ENCODE data around the gene MUL1.
"Not testable (repeated sequence)": the region's sequence is repeated elsewhere in the genome, so short reads cannot be mapped to it uniquely, and the experiment has no call there.

The MUL1 gene

DNA sequence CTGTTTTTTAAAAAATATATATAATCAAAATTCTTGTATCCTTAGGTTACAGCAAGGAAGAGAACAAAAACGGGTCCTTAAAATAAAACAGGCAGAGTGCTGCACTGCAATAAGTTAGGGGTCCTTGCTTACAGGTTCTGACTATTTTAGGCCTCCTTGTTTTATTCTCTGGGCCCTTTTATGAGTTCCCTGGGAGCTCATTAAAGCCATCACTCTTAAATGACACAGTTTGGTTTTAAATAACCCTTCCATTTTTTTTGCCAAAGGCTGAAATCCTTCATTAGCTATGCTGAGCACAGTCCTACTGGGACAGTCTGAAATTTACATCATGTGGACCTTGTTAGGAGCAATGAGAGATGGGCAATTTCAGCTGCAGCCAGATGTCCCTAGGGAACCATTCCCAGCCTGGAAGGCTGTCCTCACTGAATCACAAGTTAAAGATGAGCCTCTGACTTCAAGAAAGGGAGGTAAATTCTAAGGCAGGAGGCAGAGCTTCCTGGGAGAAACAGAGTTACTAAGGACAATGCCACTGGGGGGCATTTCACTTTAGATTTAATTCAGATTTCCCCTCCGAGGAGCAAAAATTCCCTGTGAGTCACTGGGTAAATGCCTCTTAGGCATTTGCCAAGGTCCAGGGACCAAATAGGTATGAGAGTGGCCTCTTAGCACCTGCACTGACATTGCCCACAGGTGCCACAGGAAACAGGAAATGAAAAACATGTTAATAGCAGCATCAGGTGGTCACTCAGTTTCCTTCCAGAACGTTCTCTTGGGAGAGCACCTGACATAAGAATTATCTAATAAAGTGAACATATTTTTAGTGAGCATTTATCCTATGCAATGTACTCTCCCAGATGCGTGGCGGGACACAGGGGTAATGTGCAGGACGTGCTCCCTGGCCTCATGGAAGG is 3.8 kb upstream of the MUL1 start:
- no peak for DNase-seq

DNA sequence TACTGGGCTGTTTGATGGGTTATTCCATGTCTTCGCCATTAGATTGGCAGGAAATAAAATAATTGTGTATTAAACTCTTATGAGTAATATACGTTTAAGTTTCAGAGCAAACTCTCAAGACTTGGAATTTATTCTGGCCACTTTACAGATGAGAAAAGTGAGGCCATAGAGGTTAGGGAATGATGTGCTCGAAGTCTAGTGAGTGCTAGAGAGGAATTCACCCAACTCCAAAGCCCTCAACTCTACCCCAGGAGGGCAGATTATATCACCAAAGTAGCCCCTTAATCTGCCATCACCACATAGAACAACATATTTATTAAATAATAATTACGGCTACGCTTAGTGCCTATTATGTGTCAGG is 440 bp upstream of the MUL1 start:
- no peak for DNase-seq

DNA sequence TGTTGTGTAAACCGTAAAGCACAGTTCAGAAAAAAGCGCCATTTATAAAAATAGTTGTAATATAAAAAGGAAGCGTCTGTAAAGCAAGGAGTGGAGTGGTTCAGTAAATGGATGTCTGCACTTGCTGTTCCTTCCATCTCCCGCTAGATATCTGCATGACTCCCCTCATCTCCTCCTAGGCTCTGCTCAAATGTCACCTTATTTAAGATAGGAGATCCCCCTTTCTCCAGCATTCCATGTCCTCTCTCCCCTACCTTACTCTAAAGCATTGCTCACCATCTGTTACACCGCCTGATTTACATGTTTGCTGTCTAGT is 745 bp downstream of the MUL1 start:
- DNase-seq, result no peak

DNA sequence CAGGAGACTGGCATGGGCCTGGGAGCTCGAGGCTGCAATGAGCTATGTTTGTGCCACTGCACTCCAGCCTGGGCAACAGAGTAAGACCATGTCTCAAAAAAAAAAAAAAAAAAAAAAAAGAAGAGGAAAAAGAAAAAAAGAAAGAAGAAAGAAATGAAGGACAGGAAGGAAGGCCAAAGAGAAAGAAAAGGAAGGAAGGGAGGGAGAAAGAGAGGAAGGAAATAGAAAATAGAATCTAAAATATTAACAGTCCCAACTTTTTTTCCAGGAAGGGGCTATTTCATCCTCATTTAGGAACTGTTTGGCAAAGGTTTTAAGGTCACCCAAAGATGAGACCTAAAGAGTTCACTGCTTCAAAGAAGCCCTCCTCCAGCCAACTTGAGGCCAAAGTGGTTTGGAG is 2.5 kb downstream of the MUL1 start:
- no peak for DNase-seq

DNA sequence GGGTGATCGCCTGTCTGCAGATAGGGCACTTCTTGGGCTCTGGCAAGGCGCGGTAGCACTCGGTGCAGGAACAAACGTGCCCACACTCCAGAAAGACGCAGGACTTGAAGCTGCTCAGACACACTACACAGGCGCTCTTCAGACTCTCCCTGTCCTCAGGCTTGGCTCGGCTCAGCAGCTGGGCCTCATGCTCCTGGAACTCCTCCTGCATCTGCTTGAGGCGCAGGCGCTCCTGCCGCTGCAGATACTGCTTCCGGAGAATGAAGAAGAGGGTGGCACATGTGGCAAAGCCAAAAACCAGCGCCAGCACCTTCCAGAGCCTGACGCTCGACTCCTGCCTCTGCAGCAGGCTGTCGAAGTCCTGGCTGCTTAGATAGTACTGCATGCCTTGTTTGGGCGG is 7.2 kb downstream of the MUL1 start:
- DNase-seq, result no peak

DNA sequence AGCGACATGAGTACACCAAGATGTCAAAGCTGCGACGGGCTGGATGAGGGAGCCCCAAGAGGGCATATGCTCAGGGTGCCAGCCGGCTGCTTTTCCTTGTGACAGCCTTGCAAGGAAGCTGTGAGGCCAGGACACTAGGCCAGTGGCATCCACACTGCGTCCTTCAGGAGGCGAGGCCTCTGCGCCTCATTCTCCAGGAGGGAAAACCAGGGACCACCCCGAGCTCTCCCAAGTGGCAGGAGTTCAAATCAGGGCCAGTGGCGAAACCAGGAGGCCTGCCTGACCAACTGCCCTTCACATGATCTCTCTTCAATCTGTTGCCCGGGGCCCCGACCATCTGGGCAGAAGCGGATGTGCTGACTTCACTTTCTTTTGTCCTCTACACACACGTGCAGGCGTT is 8.2 kb downstream of the MUL1 start:
- no peak for DNase-seq

DNA sequence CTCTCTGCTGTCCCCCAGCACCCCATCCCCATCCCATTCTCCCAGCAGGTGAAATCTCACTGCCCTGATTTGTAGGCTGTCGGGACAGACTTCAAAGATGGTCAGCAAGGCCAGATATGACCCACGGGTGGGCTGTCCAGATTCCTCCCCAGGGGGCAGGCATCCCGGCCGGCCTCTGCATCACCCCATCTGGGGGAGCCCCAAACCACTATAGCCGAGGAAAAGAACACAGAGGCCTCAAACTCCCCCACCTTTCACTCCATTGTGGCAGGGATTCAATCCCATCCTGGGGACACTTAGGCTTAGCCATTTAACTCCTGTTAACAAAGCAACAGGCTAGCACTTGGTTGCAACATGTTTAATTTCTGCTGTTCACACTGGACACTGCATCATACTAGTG is 8.8 kb downstream of the MUL1 start:
- no peak for DNase-seq

DNA sequence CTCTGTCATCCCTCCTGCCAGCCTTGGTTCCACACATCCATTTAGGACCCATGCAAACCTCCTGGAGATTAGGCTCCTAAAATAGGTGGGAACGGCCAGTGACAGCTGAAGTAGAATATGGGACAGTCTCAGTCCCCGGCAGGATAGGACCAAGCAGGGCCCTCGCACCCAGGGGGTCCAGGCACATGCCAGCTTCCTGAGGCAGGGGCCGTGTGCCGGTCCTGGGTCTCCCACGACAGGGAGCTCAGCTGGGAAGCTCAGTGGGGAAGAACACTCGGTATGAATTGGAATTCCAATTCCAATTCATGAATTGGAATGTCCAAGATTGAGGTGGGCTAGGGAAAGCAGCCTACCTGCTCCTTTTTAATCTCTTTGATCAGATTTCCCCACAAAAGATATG is 9.8 kb downstream of the MUL1 start:
- DNase-seq, result no peak

DNA sequence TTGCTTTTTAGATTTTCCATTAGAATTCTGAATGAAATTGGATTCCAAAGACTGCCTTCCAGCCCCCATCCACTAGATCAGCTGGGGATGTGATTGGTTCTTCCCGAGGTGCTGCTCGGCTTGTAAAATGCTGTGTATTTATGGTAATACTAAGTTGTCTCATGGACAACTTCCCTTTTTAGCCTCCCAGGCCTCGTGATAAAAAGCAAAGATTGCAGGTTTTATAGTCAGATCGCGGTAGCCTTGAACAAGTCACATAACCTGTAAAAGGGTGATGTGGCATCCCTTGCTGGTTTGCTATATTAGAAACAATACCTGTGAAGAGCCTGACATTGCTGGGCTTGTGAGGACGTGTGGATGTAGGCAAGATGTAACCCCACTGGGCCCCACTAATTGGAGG is 10.4 kb downstream of the MUL1 start:
- DNase-seq, result no peak

DNA sequence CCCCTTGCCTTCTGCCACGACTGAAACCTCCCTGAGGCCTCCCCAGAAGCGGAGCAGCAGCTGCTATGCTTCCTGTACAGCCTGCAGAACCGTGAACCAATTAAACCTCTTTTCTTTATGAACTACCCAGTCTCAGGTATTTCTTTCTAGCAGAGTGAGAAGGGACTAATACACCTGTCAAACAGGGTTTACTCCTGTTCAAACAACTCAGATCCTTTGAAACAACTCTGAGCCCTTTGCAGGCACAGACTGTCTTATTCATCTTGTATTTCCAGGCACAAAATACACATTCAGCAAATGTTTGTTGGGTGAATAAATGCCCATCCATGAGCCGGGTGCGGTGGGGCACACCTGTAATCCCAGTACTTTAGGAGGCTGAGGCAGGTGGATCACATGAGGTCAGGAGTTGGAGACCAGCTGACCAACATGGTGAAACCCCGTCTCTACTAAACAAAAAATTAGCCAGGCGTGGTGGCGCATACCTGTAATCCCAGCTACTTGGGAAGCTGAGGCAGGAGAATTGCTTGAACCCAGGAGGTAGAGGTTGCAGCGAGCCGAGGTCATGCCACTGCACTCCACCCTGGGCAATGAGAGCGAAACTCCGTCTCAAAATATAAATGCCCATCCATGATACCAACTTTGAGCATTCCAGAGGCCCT is 11.1 kb downstream of the MUL1 start:
- DNase-seq, result not testable (repeated sequence)

DNA sequence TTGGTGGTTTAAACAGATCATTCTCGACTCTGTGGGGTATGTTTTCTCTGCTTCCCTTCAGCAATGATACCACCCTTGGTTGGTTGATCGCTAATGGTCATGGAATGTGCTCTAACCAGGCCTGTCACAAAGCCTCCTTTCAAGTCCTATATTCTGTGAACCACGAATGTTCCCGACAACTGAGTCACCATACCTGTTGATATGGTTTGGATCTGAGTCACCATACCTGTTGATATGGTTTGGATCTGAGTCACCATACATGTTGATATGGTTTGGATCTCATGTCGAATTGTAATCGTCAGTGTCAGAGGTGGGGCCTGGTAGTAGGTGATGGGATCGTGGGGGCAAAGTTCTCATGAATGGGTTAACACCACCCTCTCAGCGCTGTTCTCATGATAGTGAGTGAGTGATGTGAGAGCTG is 11.7 kb downstream of the MUL1 start:
- DNase-seq, result peak; percentile 51

DNA sequence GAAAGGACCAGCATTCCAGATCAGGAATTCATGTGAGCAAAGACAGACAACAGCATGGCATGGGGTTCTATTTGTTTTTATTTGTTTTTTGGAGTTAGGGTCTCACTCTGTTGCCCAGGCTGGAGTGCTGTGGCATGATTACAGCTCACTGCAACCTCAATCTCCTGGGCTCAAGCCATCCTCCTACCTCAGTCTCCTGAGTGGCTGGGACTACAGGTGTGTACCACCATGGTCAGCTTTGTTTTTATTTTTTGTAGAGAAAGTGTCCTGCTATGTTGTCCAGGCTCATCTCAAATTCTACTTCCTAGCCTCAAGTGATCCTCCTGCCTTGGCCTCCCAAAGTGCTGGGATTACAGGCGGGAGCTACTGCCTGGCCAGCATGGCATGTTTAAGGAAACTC is 12.3 kb downstream of the MUL1 start:
- no peak for DNase-seq

DNA sequence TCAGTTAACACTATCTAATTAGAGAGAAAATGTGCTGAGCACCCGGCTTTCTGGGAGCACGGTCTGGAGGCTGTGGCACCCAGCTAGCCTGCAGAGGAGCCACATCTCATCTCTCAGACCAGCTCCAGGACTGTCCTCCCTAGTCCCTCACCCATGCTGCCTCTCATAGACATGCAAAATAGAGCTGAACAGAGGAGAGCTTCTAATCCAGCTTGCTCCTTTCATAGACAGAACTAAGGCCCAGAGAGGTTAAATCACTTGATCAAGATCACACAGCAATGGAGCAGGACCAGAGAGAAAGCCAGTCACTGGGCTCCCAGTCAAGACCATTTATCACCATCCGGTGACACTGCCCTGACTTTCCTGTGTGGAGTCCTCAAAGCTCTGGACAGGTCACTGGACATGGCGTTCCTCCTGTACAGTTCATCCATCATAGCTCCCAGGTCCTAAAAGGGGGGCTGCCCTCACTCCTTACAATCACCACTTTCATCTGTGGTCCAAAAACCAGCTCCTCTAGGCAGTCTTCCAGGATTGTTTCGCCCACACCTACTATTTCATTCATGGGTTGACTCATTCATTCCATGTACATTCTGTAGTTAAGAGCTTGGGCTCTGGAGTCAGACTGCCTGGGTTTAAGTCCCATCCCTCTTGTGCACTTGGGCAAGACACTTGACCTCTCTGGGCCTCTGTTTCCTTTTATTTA is 13.2 kb downstream of the MUL1 start:
- DNase-seq, result no peak

DNA sequence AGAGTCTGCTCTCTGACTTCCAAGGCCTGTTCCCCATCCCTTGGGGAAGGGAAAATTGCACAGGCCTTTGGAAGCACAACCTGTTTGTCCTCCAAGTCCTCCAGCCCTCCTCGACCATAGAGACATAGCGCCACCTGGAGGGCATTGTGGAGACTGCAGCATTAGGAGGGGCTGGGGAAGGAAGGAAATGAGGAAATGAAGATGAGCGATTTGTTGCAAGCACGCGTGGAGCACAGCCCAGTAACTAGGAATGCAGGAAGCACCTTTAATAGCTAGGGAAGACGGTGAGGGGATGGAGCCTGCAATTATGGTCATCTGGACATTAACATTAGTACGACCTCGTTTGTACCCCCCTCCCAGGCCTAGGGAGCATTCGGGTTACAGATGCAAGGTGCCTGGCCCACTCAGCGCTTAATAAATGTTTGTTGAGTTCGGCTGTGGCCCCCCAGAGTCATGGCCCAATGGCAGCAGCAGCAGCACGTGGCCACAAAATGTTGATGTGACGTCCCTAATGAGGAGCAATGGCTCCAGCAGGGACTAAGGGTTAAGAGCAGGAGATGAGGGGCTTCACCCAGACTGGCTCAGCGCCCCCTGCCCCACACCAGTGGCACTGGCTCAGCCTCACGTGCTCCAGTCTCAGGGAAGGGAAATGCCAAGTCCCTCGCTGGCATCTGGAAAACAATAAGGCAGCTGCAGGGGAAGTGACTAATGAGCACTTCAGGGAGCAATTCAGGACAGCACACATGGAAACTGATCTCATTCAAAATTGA is 13.9 kb downstream of the MUL1 start:
- peak; percentile 75 for DNase-seq

DNA sequence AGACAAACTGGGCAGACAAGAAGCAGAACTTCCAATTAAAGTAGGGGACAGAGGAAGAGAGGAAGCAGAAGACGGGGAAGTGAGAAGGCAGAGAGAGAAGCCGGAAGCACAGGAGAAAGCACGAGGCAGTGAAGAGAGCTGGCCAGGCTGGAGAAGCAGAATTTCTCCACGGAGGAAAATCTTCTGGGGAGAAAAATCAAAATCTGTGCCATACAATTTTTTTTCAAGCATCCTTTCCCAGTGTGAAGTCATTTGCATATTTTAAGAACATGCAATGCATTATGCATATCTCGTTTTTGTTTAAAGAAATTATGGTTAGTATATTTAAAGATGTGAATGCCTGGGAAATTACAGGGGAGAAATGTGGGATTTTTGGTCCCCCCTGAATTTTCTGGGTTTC is 14.6 kb downstream of the MUL1 start:
- DNase-seq, result no peak

DNA sequence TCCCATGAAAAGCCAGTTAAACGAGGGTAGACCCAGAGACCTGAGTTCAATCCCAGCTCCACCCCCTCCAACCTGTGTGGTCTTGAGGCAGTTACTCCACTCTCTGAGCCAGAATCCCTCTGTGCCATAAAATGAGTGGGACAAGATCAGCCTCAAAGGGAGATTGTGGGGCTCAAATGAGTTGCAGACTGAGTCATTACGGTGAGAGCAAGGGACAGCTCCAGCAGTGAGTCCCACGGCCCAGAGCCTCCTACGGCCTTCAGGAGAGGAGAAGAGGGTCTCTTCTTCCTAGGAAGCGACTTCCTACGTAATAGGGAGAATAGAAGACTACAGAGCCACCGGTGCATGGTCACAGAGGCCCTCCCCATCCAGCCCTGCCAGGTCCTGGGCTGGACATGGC is 15.2 kb downstream of the MUL1 start:
- no peak for DNase-seq

DNA sequence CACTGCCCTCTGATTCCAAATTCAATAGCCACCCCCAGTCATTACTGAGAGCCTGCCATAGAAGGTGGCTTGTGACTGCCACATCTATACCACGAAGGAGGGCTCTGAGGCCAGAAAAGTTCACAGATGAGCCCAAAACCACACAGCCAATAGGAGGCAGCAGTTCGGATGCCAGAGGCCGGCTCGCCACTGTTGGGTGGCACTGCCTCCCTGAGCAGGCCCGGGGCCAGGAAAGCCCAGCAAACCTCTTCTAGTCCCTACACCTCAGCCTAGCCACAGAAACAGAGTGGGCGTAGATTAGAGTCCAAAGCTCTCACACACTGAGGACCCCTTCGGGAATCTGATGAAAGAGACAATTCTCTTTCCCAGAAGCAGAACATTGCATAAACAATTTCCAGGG is 16.1 kb downstream of the MUL1 start:
- DNase-seq, result no peak

DNA sequence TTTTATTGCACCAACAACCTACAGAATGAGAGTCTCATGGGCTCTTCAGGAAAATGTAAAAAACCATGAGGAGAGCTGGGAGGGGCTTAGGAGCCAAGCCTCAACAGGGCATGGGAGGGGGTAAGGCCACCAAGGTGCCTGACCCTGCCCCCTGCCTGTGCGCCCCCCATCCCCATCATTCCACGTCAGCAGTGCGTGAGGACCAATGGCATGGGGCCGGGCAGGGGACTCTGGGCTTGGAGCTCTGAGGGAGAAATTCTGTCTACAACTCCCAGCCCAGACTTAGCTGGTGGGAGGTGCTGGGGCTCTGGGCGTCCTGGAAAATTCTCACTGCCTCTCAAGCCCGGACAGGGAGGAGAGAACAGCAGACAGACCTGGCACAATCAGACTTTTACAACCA is 16.8 kb downstream of the MUL1 start:
- DNase-seq, result no peak

DNA sequence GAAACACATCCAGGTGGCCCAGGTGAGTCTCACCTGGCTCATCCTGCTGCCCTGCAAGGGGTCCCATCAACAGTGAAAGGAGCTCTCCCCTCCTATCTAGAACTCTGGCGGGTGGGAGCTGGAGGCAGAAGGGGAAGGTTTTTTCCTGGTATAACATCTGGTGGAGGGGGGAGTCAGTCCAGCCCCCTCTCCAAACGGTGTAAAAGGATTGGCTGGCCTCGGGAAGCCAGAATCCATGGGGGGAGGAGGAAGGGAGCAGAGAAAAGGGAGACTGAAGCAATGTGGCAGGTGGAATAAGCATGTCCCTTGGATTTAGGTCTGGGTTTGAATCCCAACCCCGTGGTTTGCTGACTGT is 20.7 kb downstream of the MUL1 start:
- DNase-seq, result no peak

DNA sequence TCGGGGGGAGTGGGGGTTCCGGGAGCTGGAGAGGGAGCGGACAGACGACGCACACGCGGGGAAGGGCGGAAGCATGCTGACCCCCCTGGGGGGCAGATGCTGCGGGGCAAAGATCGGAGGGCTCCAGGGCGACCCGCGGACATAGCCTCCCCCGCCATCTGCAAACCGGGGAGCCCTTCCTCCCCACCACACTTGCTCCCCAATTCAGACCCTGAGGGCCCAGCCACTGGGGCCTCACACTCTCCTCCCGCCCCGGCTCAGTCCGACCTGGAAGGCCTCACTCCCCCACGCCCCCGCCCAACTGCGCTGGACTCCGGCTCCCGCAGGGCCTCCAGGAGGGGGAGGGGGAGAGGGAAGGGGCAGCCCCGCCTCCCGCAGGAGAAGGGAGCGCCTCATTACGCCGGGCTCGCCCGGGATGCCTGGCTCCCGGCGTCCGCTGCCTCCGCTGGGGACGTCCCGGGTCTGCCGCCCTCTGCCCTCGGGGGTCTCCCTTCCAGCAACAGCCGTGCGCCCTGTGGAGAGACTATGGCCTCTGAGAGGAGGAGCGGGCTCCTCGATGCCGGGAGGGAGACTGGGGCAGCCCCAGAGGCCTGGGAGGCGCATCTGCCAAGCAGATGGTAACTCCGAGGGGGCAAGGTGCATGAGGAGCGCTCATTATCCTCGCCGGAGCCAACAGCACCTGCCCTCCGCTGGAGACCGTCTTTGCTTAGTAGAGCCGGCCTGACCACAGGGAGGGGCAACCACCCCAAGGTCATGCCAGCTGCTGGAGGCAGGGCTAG is 21.3 kb downstream of the MUL1 start:
- DNase-seq, result no peak

DNA sequence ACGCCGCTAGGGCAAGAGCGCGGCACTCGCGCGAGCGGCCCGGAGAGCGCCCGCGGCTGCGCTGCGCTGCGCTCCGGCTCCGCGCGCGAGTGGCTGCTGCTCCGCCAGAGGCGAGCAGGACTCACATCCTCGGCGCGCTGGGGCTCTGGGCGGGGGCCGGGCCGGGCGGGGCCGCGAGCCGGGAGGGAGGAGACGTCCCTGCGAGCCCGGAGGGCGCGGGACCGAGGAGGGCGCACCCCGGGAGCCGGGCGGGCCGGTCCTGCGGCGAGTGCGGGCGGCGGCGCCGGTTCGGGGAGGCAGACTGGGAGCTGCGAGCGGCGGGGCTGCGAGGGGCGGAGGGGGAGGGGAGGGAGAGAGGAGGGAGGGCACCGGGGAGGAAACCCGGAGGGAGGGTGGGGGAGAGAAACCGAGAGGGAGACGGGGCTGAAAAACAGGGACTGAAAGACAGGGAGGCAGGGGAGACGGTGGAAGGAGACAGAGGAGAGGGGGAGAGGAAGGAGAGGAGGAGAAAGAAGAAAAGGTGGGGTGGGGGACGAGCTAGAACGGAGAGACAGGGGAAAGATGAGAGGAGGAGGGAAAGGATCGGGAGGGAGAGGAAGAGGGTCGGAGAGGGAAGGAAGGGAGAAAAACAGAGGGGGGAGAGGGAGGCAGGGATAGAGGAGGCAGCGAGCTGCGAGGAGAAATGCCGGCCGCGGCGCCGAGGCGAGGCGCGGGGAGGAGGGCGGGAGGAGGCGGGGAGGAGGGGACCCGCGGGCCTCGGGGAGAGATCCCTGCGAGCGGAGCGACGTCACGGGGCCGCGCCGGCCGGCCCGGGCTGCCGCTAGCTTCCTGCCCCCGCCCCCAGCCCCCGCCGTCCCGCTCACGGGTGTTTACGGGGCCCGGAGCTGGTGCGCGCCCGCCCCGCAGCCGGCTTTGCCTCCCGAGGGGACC is 22.2 kb downstream of the MUL1 start, which contains the start of gene CAMK2N1:
CAMK2N1 (minus strand) TSS at position 684 of the 930 bp plus-strand sequence. CDS start 831 bp downstream, outside the sequence.
- no peak for DNase-seq
